Subcutaneous abdominal adipose tissue (tissue), 5 donors: Measurements from ENCODE around the gene ABI1.
A peak's percentile ranks its signal among the peaks of the same experiment; 100 is the strongest.
"Not testable (repeated sequence)": the region's sequence is repeated elsewhere in the genome, so short reads cannot be mapped to it uniquely, and the experiment has no call there.

Experiments
- H3K27ac ChIP-seq: one replicate; pipeline ENCODE4 v1.7.0; 2013; ENCODE audit warnings: low read depth, mild to moderate bottlenecking, inconsistent platforms, low read length, moderate library complexity
- H3K27me3 ChIP-seq, 5 donors: one replicate each; pipeline ENCODE4 v1.7.0; 2013; ENCODE audit warnings: low read length in 5 of 5, inconsistent platforms in 1 of 5; ENCODE audit not compliant: control insufficient read depth in 5 of 5, insufficient read depth in 4 of 5
- H3K36me3 ChIP-seq, 5 donors: one replicate each; pipeline ENCODE4 v1.7.0; 2013; ENCODE audit warnings: low read length in 5 of 5; ENCODE audit not compliant: control insufficient read depth in 5 of 5, insufficient read depth in 5 of 5
- H3K4me1 ChIP-seq, 5 donors: one replicate each; pipeline ENCODE4 v1.7.0; 2013; ENCODE audit warnings: low read length in 5 of 5, mild to moderate bottlenecking in 3 of 5, moderate library complexity in 1 of 5; ENCODE audit not compliant: control insufficient read depth in 5 of 5, insufficient read depth in 5 of 5
- H3K4me3 ChIP-seq, 5 donors: one replicate each; pipeline ENCODE4 v1.7.0; 2013; ENCODE audit warnings: low read length in 5 of 5, low read depth in 1 of 5
- H3K9ac ChIP-seq, 5 donors: one replicate each; pipeline ENCODE4 v1.7.0; 2013; ENCODE audit warnings: low read length in 5 of 5, mild to moderate bottlenecking in 4 of 5, moderate library complexity in 3 of 5
- H3K9me3 ChIP-seq, 5 donors: one replicate each; pipeline ENCODE4 v1.7.0; 2013; ENCODE audit warnings: low read length in 5 of 5; ENCODE audit not compliant: control insufficient read depth in 5 of 5
- donor health status: healthy.
- donor health status: healthy.
- donor health status: healthy.
- donor health status: healthy.
- donor health status: healthy.

The ABI1 gene

DNA sequence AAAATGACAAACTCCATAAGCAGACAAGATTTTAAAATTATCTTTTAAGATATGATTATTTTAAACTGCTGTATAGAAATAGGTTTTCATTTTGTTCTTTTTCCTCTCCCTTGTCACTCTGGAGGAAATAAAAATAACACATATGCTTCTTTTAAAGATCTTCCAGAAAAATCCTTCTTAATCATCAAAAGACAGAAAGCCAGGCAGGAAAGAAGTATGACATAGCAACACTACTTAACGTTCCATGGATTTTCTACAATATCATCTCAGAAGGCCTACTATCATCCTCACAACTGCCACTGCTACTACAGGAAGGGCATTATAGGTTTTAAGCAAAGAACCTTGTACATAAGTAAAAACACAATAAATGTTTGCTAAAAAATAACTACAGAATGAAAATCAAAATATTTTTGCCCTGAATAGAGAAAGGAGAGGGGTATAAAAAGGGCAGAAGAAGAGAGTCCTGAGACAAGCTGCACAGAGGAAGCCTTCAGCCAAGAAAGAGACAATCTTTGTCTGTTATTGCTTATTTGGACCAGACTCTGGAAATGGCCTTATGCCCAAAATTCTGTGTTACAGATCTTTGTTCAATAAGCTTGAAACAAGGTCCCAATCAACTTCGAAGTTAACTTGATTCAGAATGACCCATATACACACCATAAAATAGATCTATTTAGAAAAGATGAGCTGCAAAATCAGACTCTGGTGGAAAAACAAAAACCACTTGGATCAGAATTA, 67.8 kb downstream of the ABI1 start:
- no peaks in the 10 kb centered on the region for H3K27me3 ChIP-seq
- no peak overlapping the region for H3K4me3 ChIP-seq
- H3K9me3 ChIP-seq: peaks cover 0 to 5% (median 0%) of the 10 kb centered on the region in 5 donors
- H3K9ac ChIP-seq: peak overlapping the region in 3 of 5 donors; percentile 10 to 55 (median 35)
- H3K4me1 ChIP-seq: peaks cover 0 to 14% (median 7%) of the 10 kb centered on the region in 5 donors
- peak overlapping the region; percentile 34 for H3K27ac ChIP-seq
- no peaks in the 10 kb centered on the region for H3K36me3 ChIP-seq

- Histone ChIP-seq H3K4me1 (peaks cover 0 to 14% (median 7%) of the 10 kb centered on the region in 5 donors), H3K36me3 (no peaks in the 10 kb centered on the region), H3K27me3 (no peaks in the 10 kb centered on the region), H3K9me3 (peaks cover 0 to 2% (median 0%) of the 10 kb centered on the region in 5 donors), H3K9ac (no peak overlapping the region), H3K27ac (no peak overlapping the region), H3K4me3 (no peak overlapping the region)
Observed at GRCh38 chr10:26790221-26790995, 70.3 kb downstream of the ABI1 start.

DNA sequence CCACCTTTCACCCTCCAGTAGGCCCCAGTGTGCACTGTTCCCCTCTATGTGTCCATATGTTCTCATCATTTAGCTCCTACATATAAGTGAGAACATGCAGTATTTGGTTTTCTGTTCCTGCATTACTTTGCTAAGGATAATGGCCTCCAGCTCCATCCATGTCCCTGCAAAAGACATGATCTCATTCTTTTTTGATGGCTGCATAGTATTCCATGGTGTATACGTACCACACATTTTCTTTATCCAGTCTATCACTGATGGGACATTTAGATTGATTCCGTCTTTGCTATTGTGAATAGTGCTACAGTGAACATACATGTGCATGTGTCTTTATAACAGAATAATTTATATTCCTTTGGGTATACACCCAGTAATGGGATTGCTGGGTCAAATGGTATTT, 71.0 kb downstream of the ABI1 start:
- H3K4me1 ChIP-seq: peaks cover 0 to 14% (median 7%) of the 10 kb centered on the region in 5 donors
- not testable (repeated sequence) for H3K36me3 ChIP-seq, H3K27me3 ChIP-seq, H3K9me3 ChIP-seq, H3K9ac ChIP-seq, H3K27ac ChIP-seq, H3K4me3 ChIP-seq

DNA sequence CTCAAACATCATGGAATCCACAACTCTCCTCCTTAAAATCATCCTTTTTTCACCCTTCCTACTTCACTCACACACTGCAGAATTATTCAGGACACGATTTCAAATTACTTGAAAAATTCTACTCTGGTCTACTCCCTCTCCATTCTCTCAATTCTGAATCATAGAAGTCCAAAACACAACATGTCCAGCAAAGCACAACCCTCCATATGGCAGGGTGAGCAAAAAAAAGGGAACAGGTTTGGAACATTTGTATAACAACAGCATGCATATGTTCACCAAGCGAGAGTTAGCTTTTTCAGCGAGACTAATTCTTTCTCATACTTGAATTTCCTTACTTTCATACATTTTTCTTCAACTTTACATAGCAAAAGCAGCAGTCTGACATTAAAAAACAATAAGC, 73.4 kb downstream of the ABI1 start:
- peaks cover 0 to 4% (median 0%) of the 10 kb centered on the region in 5 donors for H3K4me1 ChIP-seq
- no peaks in the 10 kb centered on the region for H3K9me3 ChIP-seq
- H3K4me3 ChIP-seq: no peak overlapping the region
- H3K9ac ChIP-seq: no peak overlapping the region
- H3K27me3 ChIP-seq: no peaks in the 10 kb centered on the region
- H3K27ac ChIP-seq: no peak overlapping the region
- H3K36me3 ChIP-seq: peaks cover 0 to 3% (median 0%) of the 10 kb centered on the region in 5 donors

DNA sequence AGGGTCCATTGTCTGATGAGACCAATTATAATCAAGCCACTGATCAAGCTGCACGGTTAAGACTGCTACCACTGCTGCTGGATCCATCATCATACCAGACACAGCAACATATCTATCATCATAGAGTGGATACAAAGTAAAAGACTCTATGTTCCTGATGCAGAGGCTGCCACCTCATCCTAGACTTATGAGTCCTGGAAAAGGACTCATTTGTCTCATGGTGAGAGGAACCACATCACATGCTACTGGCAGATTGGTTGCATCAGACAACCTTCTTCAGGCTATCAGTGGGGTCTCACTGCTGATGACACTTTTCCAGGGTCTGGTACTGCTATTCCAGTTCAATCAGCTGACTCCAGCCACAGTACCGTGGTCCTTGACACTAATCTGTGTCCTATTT, 79.0 kb downstream of the ABI1 start:
- Histone ChIP-seq H3K27me3 (no peaks in the 10 kb centered on the region), H3K27ac (no peak overlapping the region), H3K36me3 (peaks cover 0 to 3% (median 0%) of the 10 kb centered on the region in 5 donors), H3K4me3 (no peak overlapping the region), H3K9me3 (no peaks in the 10 kb centered on the region), H3K9ac (no peak overlapping the region), H3K4me1 (peaks cover 7 to 18% (median 13%) of the 10 kb centered on the region in 5 donors)

DNA sequence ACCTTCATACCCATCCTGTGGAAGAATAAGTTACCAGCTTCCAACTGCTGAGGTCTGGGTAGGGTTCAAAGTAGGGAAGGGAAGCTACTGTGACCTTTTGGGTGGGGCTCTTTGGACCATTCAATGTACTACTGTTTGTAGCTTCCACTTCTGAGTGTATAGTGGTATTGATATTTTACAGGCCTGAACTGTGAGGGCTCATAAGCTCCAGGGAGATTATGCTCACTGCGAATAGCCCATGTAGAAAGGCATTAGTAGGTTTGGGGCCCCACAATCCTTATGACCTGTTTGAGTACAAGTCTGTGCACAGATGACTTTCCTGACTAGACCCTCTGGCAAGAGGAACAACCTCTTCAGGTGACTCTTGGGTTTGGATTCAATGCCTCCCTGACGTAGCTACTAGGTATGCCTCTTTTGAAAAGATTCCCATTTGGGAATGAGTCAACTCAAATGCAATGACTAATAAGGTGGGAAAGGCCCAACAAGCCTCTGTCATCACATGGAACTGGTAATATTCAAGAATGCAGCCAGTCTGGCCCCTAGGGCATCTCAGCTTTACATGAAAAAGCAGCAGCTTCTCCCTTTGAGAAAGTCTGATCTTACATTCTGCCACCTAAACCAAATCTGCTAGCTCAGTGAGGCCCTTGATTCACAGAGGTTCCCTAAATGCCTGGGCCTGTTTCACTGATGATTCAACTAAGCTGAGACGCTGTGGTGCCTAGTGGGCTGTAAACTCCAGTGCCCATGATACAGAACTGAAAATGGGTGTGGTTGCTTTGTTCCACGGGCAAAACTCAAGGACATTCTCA, 79.8 kb downstream of the ABI1 start:
- no peaks in the 10 kb centered on the region for H3K9me3 ChIP-seq
- H3K27me3 ChIP-seq: no peaks in the 10 kb centered on the region
- H3K4me3 ChIP-seq: no peak overlapping the region
- H3K36me3 ChIP-seq: peaks cover 0 to 3% (median 0%) of the 10 kb centered on the region in 5 donors
- peaks cover 7 to 18% (median 17%) of the 10 kb centered on the region in 5 donors for H3K4me1 ChIP-seq
- no peak overlapping the region for H3K9ac ChIP-seq
- H3K27ac ChIP-seq: peak overlapping the region; percentile 25

- Histone ChIP-seq H3K4me1 (peaks cover 7 to 18% (median 17%) of the 10 kb centered on the region in 5 donors), H3K27me3 (no peaks in the 10 kb centered on the region), H3K27ac (no peak overlapping the region), H3K9me3 (no peaks in the 10 kb centered on the region), H3K36me3 (peaks cover 0 to 3% (median 0%) of the 10 kb centered on the region in 5 donors), H3K4me3 (no peak overlapping the region), H3K9ac (no peak overlapping the region)
Observed at GRCh38 chr10:26780106-26780792, 80.5 kb downstream of the ABI1 start.

DNA sequence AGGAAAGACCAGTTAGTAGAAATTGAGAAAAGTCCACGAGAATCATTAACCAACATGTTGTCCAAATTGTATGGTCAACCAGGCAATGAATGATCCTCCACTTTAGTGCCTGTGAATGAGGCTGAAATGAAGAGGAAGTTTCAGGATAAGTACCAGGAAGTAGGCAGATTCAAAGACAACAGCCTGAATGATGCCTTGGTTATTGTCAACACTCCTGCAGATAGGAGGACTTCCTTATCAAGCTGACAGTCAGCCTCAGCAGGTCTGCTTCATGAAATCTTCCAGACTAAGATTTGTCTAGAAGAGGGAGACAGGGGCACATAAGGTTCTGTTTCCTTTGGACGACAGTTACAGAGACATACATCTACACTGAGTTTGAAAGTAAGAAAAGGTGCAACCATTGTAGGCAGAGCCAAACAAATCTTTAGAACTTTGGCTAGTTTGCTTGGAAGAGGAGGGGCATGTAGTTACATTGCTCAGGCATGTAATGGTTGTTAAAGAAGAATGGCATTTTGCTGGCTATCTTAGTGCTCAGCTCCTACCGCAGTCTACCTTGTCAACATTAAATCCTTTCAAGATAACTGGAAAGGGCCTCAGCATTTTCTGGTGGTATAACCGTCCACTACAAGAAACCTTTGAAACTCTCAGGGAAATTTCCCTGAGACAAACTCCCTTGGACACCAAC, 81.4 kb downstream of the ABI1 start:
- Histone ChIP-seq H3K9ac (no peak overlapping the region), H3K9me3 (no peaks in the 10 kb centered on the region), H3K4me3 (no peak overlapping the region), H3K36me3 (no peaks in the 10 kb centered on the region), H3K27ac (no peak overlapping the region), H3K27me3 (no peaks in the 10 kb centered on the region), H3K4me1 (peaks cover 7 to 17% (median 15%) of the 10 kb centered on the region in 5 donors)

- no peaks in the 10 kb centered on the region for H3K9me3 ChIP-seq
- H3K36me3 ChIP-seq: no peaks in the 10 kb centered on the region
- no peak overlapping the region for H3K9ac ChIP-seq
- H3K27me3 ChIP-seq: no peaks in the 10 kb centered on the region
- peaks cover 7 to 17% (median 15%) of the 10 kb centered on the region in 5 donors for H3K4me1 ChIP-seq
- no peak overlapping the region for H3K4me3 ChIP-seq
- H3K27ac ChIP-seq: no peak overlapping the region
Observed at GRCh38 chr10:26777686-26778085, 83.1 kb downstream of the ABI1 start.
